Breast epithelium (tissue), 3 donors: ENCODE measurements around the gene SAMD10.

Experiments
- POLR2A ChIP-seq: fragments of 450-650 bp; IDR thresholded peaks from one replicate; pipeline ENCODE4 v1.6.1; 2016; ENCODE audit warnings: antibody characterized with exemption, mild to moderate bottlenecking, moderate library complexity
- POLR2AphosphoS5 ChIP-seq, 3 donors: sonication (generic); formaldehyde crosslinking; IDR thresholded peaks; one replicate each; pipeline ENCODE4 v1.6.1; 2017; ENCODE audit warnings: antibody characterized with exemption in 3 of 3
- TF ChIP-seq, protein P1 (sequence below), 3 donors: fragments of 450-650 bp; IDR thresholded peaks; one replicate each; pipeline ENCODE4 v1.5.1; 2016 to 2017; ENCODE audit warnings: antibody characterized with exemption in 3 of 3, mild to moderate bottlenecking in 3 of 3, moderate library complexity in 3 of 3

DNA sequence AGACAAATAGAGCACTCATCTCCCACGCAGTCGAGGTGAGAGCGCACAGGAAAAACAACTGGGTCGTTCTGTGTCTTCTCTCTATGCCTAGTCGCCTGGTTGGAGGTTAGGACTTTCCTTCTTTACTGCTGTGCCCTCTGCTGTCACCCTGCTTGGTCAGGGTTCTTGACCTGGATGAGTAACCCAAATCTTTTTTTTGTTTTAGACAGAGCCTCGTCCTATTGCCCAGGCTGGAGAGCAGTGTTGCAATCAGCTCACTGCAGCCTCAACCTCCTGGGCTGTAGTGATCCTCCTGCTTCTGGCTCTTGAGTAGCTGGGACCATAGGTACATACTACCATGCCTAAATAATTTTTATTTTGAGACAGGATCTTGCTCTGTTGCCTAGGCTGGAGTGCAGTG is 26.0 kb upstream of the SAMD10 start:
- TF ChIP-seq, protein P1, sequence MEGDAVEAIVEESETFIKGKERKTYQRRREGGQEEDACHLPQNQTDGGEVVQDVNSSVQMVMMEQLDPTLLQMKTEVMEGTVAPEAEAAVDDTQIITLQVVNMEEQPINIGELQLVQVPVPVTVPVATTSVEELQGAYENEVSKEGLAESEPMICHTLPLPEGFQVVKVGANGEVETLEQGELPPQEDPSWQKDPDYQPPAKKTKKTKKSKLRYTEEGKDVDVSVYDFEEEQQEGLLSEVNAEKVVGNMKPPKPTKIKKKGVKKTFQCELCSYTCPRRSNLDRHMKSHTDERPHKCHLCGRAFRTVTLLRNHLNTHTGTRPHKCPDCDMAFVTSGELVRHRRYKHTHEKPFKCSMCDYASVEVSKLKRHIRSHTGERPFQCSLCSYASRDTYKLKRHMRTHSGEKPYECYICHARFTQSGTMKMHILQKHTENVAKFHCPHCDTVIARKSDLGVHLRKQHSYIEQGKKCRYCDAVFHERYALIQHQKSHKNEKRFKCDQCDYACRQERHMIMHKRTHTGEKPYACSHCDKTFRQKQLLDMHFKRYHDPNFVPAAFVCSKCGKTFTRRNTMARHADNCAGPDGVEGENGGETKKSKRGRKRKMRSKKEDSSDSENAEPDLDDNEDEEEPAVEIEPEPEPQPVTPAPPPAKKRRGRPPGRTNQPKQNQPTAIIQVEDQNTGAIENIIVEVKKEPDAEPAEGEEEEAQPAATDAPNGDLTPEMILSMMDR (IDR thresholded peaks at IDR 0.05): no peak
- TF ChIP-seq POLR2A (no peak), POLR2AphosphoS5 (IDR thresholded peaks at IDR 0.05) (no peak)
